WTC11 (cell line): ENCODE results near the gene HAX1.

Experiments used
- NFYB ChIP-seq: sonication (generic); formaldehyde crosslinking; conservative IDR thresholded peaks from 2 replicates; pipeline ENCODE4 v1.8.0; 2022; ENCODE audit warnings: low read depth, missing genetic modification reagents
- ZMAT4 ChIP-seq: fragments of 250-450 bp; sonication (Bioruptor Pico); IDR thresholded peaks from 2 replicates; pipeline ENCODE4 v1.9.0; 2021; ENCODE audit warnings: mild to moderate bottlenecking
- ZNF416 ChIP-seq: fragments of 250-450 bp; sonication (Bioruptor Pico); IDR thresholded peaks from 2 replicates; pipeline ENCODE4 v1.9.0; 2021; ENCODE audit warnings: mild to moderate bottlenecking, inconsistent platforms

- no peak for TF ChIP-seq NFYB (CRISPR knock-in tag)
- TF ChIP-seq ZNF416, result no peak
- TF ChIP-seq ZMAT4 (CRISPR knock-in tag), result no peak
These were observed 12.3 kb upstream of the HAX1 start for GRCh38 chr1:154260127-154260526.
